Caco-2 (cell line): ENCODE data around the gene JPH3. TPM values are rescaled to one million over a fixed set of nuclear protein-coding genes. Genes with fewer than 3 reads are reported as not detected.

Source experiments
- BruUV-seq: library from RNA; stranded (reverse); fragments of 400-500 nt; replicated peaks from 2 replicates; lab custom pipeline; 2021; lab: Mats Ljungman, UMichigan
- CTCF ChIA-PET: fragments of 300-600 bp; sonication (Branson Sonifier 250); formaldehyde crosslinking; loops from one replicate; lab custom pipeline; 2022; ENCODE audit warnings: antibody characterized with exemption; lab: Charles Lee
- POLR2A ChIA-PET: fragments of 300-600 bp; sonication (Branson Sonifier 250); formaldehyde crosslinking; loops from one replicate; lab custom pipeline; 2022; ENCODE audit warnings: antibody characterized with exemption; lab: Charles Lee
- DNase-seq, 2 experiments: peaks; one replicate each; pipeline versions ENCODE4 v3.0.0 to v3.0.0-alpha.2; 2020 to 2022
- H3K27me3 ChIP-seq: replicated peaks from 2 replicates; pipeline ENCODE4 v1.6.0; 2011; ENCODE audit warnings: low read length; ENCODE audit not compliant: control insufficient read depth, insufficient read depth
- H3K36me3 ChIP-seq: 2 replicates; pipeline ENCODE4 v1.5.1; 2011; ENCODE audit warnings: low read length; ENCODE audit not compliant: control insufficient read depth, insufficient read depth
- H3K4me1 ChIP-seq: fragments of 250-450 bp; sonication (Bioruptor Pico); 2 replicates; pipeline ENCODE4 v1.5.1; 2020; ENCODE audit warnings: mild to moderate bottlenecking
- H3K4me3 ChIP-seq: 2 replicates; pipeline ENCODE4 v1.5.1; 2011; ENCODE audit warnings: low read depth, mild to moderate bottlenecking, control low read depth, low read length
- H3K9me3 ChIP-seq: fragments of 250-450 bp; sonication (Bioruptor Pico); 2 replicates; pipeline ENCODE4 v1.5.1; 2020; ENCODE audit warnings: mild to moderate bottlenecking, moderate library complexity
- H3K27ac Mint-ChIP-seq: one replicate; pipeline ENCODE4 v1.8.0; 2022; ENCODE audit warnings: mixed read lengths; ENCODE audit not compliant: unreplicated experiment
- H3K27me3 Mint-ChIP-seq: one replicate; pipeline ENCODE4 v1.8.0; 2022; ENCODE audit warnings: mixed read lengths; ENCODE audit not compliant: insufficient read depth, unreplicated experiment
- H3K36me3 Mint-ChIP-seq: one replicate; pipeline ENCODE4 v1.8.0; 2022; ENCODE audit warnings: mild to moderate bottlenecking, mixed read lengths; ENCODE audit not compliant: insufficient read depth, unreplicated experiment
- H3K4me1 Mint-ChIP-seq: one replicate; pipeline ENCODE4 v1.8.0; 2022; ENCODE audit warnings: low read depth, mixed read lengths; ENCODE audit not compliant: unreplicated experiment
- H3K4me3 Mint-ChIP-seq: one replicate; pipeline ENCODE4 v1.8.0; 2022; ENCODE audit warnings: mild to moderate bottlenecking, moderate library complexity, mixed read lengths; ENCODE audit not compliant: unreplicated experiment
- H3K9me3 Mint-ChIP-seq: one replicate; pipeline ENCODE4 v1.8.0; 2022; ENCODE audit warnings: mixed read lengths; ENCODE audit not compliant: unreplicated experiment
- CTCF ChIP-seq, 2 experiments: fragments of 200-600 bp in 1 of 2; IDR thresholded peaks; 1 replicate in 1 of 2; 2 replicates in 1 of 2; pipeline versions ENCODE4 v1.5.1 to v1.8.0; 2011 to 2022; ENCODE audit warnings: antibody characterized with exemption in 1 of 2, control low read depth in 1 of 2, inconsistent platforms in 1 of 2, low read depth in 1 of 2, low read length in 1 of 2, mild to moderate bottlenecking in 1 of 2, moderate library complexity in 1 of 2; ENCODE audit not compliant: insufficient read depth in 1 of 2, severe bottlenecking in 1 of 2, unreplicated experiment in 1 of 2
- intact Hi-C: fragments of 100-400 bp; cut with micrococcal nuclease; formaldehyde crosslinking; loops from one replicate; pipeline ENCODE4 v1.10.0; 2022; ENCODE audit not compliant: unreplicated experiment
- total RNA-seq: library from RNA; stranded (reverse); gene quantifications from 2 replicates; pipeline ENCODE4 v1.2.3, GENCODE V29; 2022

JPH3 gene
- total RNA-seq, 1 experiment from 2014 or later, result 4.8 TPM

- Histone ChIP-seq H3K36me3 (no peaks in the 10 kb centered on the region), H3K9me3 (no peaks in the 10 kb centered on the region), H3K4me3 (no peak overlapping the region), H3K27me3 (no peaks in the 10 kb centered on the region), H3K4me1 (no peaks in the 10 kb centered on the region)
- Mint-ChIP-seq H3K27ac (no peak overlapping the region), H3K4me3 (no peak overlapping the region), H3K9me3 (no peaks in the 10 kb centered on the region), H3K27me3 (peaks cover 18% of the 10 kb centered on the region), H3K36me3 (no peaks in the 10 kb centered on the region), H3K4me1 (no peaks in the 10 kb centered on the region)
- TF ChIP-seq CTCF (IDR thresholded peaks at IDR 0.05; ENCODE audit: insufficient read depth in 1 of 2, low read depth in 1 of 2, low read length in 1 of 2, severe bottlenecking in 1 of 2, unreplicated experiment in 1 of 2), result no peak
- BruUV-seq, result no TSS peak
- DNase-seq, result no peak
- POLR2A ChIA-PET, result no interaction called here
- intact Hi-C loops, result no loop called here
- CTCF ChIA-PET, result no interaction called here
These were observed 62.9 kb downstream of the JPH3 start for GRCh38 chr16:87665193-87665592.

GRCh38 chr16:87666919-87667318 is 64.6 kb downstream of the JPH3 start:
- H3K27me3 ChIP-seq, result no peaks in the 10 kb centered on the region
- POLR2A ChIA-PET, result no interaction called here
- intact Hi-C loops, result no loop called here
- Mint-ChIP-seq H3K4me3 (no peak overlapping the region), H3K36me3 (no peaks in the 10 kb centered on the region), H3K9me3 (no peaks in the 10 kb centered on the region), H3K27ac (no peak overlapping the region), H3K4me1 (no peaks in the 10 kb centered on the region), H3K27me3 (peaks cover 9% of the 10 kb centered on the region)
- no peak overlapping the region for H3K4me3 ChIP-seq
- no peaks in the 10 kb centered on the region for H3K36me3 ChIP-seq
- TF ChIP-seq CTCF (IDR thresholded peaks at IDR 0.05; ENCODE audit: insufficient read depth in 1 of 2, low read depth in 1 of 2, low read length in 1 of 2, severe bottlenecking in 1 of 2, unreplicated experiment in 1 of 2), result no peak
- H3K4me1 ChIP-seq, result no peaks in the 10 kb centered on the region
- BruUV-seq, result no TSS peak
- DNase-seq, result no peak
- CTCF ChIA-PET, result interaction anchor here (0.8 kb wide), 1 partner anchor 36 kb away, joined by 3 read pairs; no protein-coding TSS in a partner anchor
- no peaks in the 10 kb centered on the region for H3K9me3 ChIP-seq

- no TSS peak for BruUV-seq
- Histone ChIP-seq H3K27me3 (no peaks in the 10 kb centered on the region), H3K36me3 (no peaks in the 10 kb centered on the region), H3K4me3 (no peak overlapping the region), H3K4me1 (no peaks in the 10 kb centered on the region), H3K9me3 (no peaks in the 10 kb centered on the region)
- Mint-ChIP-seq H3K36me3 (no peaks in the 10 kb centered on the region), H3K27me3 (peaks cover 9% of the 10 kb centered on the region), H3K27ac (no peak overlapping the region), H3K4me1 (no peaks in the 10 kb centered on the region), H3K9me3 (no peaks in the 10 kb centered on the region), H3K4me3 (no peak overlapping the region)
- DNase-seq, result no peak
- CTCF ChIA-PET, result interaction anchor here (0.8 kb wide), 1 partner anchor 35 kb away, joined by 3 read pairs; no protein-coding TSS in a partner anchor
- POLR2A ChIA-PET, result no interaction called here
- no peak for TF ChIP-seq CTCF (IDR thresholded peaks at IDR 0.05; ENCODE audit: insufficient read depth in 1 of 2, low read depth in 1 of 2, low read length in 1 of 2, severe bottlenecking in 1 of 2, unreplicated experiment in 1 of 2)
- intact Hi-C loops, result no loop called here
These were observed 65.1 kb downstream of the JPH3 start for GRCh38 chr16:87667443-87667842.
